Left ventricle myocardium inferior (tissue), 1 donor: ENCODE data around the gene FSIP2. TPM values are rescaled to one million over a fixed set of nuclear protein-coding genes. Genes with fewer than 3 reads are reported as not detected.
A peak's percentile ranks its signal among the peaks of the same experiment; 100 is the strongest.

Experiments used
- DNase-seq: peaks from one replicate; pipeline ENCODE4 v3.0.0-alpha.2; 2020
- H3K27ac ChIP-seq: fragments of 200-600 bp; replicated peaks from 2 replicates; pipeline ENCODE4 v1.8.0; 2021
- H3K27me3 ChIP-seq: fragments of 200-600 bp; 2 replicates; pipeline ENCODE4 v1.8.0; 2021; ENCODE audit warnings: low read depth
- H3K36me3 ChIP-seq: fragments of 200-600 bp; 2 replicates; pipeline ENCODE4 v1.8.0; 2021
- H3K4me1 ChIP-seq: fragments of 200-600 bp; 2 replicates; pipeline ENCODE4 v1.8.0; 2021
- H3K4me3 ChIP-seq: fragments of 200-600 bp; 2 replicates; pipeline ENCODE4 v1.8.0; 2021; ENCODE audit warnings: mild to moderate bottlenecking, moderate library complexity
- H3K9me3 ChIP-seq: fragments of 200-600 bp; replicated peaks from 2 replicates; pipeline ENCODE4 v1.8.0; 2021
- intact Hi-C: fragments of 100-400 bp; cut with micrococcal nuclease; formaldehyde crosslinking; loops from one replicate; pipeline ENCODE4 v1.11.0; 2022
- long read RNA-seq: library from polyadenylated mRNA; unstranded; transcript quantifications from one replicate; pipeline ENCODE4 v2.0.0, GENCODE V29; 2021
- total RNA-seq: library from RNA; stranded (reverse); fragmentation: NEBNext Ultra II Directional; extraction: Animal tissue kit (Norgen Biotek cat#: 25700); gene quantifications from one replicate; pipeline ENCODE4 v1.2.1, GENCODE V29; 2021
- TF ChIP-seq, protein P1 (sequence below): fragments of 200-600 bp; IDR thresholded peaks from 2 replicates; pipeline ENCODE4 v1.8.0; 2021; ENCODE audit warnings: antibody characterized with exemption, mild to moderate bottlenecking, borderline replicate concordance
- donor health status: DM: no; HTN: yes; CAD: no; lungs with severe emphysema.

The FSIP2 gene
- total RNA-seq: 0.05 TPM
- long read RNA-seq: 0 reads

DNA sequence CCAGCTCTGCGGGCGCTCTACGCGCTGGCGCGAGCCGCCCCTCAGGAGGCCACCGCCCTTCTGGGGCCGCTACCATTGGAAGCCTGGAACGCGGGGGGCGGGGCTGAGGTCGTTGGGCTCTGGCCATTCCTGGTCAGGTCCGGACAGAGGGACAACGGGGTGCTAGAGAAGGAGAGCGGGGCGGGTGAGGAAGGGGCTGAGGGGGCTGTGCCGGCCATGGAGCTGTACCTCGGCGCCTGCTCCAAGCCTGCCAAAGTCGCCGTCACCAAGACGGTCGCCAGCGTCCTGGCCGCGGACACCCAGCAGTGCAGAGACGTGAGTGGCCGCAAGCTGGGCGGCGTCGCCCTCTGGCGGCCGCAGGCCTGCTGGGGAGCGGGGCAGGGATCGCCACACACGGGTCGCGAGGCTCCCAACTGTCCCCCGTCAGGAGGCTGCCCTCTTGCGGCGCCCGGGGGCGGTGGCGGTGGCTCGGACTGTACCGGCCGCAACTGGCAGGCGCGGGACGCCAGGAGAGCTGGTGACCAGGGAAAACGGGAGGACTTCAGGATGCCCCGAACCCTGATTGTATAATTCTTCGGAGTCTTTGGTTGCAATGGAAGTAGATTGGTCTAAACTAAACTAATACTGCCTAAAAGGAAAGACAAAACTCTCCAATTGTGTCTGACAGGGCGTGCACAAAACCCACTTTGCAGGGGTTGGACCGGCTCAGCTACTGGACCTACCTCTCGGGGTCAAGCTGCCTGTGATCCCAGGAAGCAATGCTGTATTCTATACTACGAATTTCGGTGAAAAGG is at the start of gene FSIP2:
FSIP2 (plus strand) TSS at position 126 of the 794 bp plus-strand sequence; CDS start at position 217, 91 bp downstream.
- DNase-seq: peak; percentile 30
- Histone ChIP-seq H3K9me3 (no peaks in the 10 kb centered on the region), H3K27me3 (peaks cover 21% of the 10 kb centered on the region), H3K4me3 (peak within 1 kb of the TSS; percentile 61), H3K4me1 (peaks cover 4% of the 10 kb centered on the region), H3K36me3 (no peaks in the 10 kb centered on the region), H3K27ac (no peak within 1 kb of the TSS)
- TF ChIP-seq, protein P1, sequence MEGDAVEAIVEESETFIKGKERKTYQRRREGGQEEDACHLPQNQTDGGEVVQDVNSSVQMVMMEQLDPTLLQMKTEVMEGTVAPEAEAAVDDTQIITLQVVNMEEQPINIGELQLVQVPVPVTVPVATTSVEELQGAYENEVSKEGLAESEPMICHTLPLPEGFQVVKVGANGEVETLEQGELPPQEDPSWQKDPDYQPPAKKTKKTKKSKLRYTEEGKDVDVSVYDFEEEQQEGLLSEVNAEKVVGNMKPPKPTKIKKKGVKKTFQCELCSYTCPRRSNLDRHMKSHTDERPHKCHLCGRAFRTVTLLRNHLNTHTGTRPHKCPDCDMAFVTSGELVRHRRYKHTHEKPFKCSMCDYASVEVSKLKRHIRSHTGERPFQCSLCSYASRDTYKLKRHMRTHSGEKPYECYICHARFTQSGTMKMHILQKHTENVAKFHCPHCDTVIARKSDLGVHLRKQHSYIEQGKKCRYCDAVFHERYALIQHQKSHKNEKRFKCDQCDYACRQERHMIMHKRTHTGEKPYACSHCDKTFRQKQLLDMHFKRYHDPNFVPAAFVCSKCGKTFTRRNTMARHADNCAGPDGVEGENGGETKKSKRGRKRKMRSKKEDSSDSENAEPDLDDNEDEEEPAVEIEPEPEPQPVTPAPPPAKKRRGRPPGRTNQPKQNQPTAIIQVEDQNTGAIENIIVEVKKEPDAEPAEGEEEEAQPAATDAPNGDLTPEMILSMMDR: peak; percentile 65
- intact Hi-C loops: no loop called here

GRCh38 chr2:185689906-185690539 is 48.6 kb upstream of the FSIP2 start:
- Histone ChIP-seq H3K9me3 (no peaks in the 10 kb centered on the region), H3K36me3 (no peaks in the 10 kb centered on the region), H3K27ac (no peak overlapping the region), H3K4me3 (no peak overlapping the region), H3K4me1 (no peaks in the 10 kb centered on the region), H3K27me3 (no peaks in the 10 kb centered on the region)
- intact Hi-C loops: no loop called here
- TF ChIP-seq, protein P1: no peak
- no peak for DNase-seq

DNA sequence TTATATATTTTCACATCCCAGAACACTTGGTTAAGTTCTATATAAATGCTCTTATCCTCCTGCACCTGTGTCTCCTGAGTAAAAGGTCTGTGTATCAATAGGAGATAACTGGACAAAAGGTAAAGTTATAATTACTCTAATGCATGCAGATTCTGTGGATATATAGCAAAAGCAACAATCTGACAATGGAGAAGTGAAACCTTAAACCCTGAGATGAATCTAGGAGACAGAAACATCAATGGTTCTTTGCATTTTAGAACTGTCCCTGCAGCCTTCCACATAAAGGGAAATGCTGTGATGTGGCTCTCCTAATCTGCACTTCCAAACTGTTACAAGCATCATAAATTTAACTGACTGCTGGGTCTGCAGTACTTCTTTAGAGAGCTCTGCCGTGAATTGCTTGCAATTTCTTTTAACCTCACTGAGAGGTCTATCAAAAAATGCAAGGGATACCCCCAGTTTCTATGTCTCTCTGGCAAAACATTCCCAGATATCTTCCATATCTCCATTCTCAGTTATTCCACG is 42.8 kb upstream of the FSIP2 start:
- TF ChIP-seq, protein P1: no peak
- no peak for DNase-seq
- intact Hi-C loops: no loop called here
- no peaks in the 10 kb centered on the region for H3K36me3 ChIP-seq
- H3K4me1 ChIP-seq: no peaks in the 10 kb centered on the region
- no peaks in the 10 kb centered on the region for H3K27me3 ChIP-seq
- no peak overlapping the region for H3K4me3 ChIP-seq
- H3K9me3 ChIP-seq: no peaks in the 10 kb centered on the region
- no peak overlapping the region for H3K27ac ChIP-seq

DNA sequence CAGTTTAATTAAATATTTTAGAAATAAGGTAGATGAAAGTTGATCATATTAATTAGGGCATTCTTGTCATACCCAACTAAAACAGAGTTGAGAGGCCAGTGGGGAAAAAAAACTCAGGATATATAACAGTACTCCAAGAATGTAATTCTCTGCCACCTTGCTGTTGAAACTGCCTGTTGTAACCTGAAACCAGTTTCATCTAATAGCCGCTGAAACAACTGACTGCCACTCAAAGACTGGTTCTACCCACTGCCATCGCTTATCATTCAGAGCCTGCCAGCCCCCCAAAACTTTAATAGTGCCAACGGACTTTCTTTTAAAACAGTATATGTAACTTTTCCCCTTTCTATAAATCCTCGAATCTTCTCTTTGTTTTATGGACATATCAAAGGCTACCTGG is 37.7 kb upstream of the FSIP2 start:
- H3K4me1 ChIP-seq: no peaks in the 10 kb centered on the region
- H3K4me3 ChIP-seq: no peak overlapping the region
- no peak for DNase-seq
- no peaks in the 10 kb centered on the region for H3K9me3 ChIP-seq
- intact Hi-C loops: no loop called here
- TF ChIP-seq, protein P1: no peak
- H3K27ac ChIP-seq: no peak overlapping the region
- no peaks in the 10 kb centered on the region for H3K36me3 ChIP-seq
- H3K27me3 ChIP-seq: no peaks in the 10 kb centered on the region

DNA sequence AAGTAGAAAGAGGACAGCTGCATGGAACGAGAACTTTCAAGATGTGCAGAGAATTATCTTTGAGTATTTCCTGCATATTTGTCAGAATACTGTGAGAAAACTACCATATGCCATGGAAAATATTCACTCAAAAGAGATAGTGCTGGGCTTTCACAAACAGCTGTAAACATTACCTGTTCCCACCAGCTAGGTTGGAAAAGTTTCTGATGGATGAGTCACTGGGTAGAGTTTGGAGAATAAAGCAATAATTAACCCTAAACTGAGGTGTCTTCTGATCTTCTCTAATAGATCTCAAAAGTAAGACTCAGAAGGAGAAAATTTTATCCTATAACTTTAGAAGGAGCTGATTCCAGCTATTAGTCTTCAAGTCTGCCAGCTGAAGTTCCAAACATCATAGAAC is 3.9 kb upstream of the FSIP2 start:
- Histone ChIP-seq H3K27ac (no peak overlapping the region), H3K4me1 (peaks cover 4% of the 10 kb centered on the region), H3K4me3 (no peak overlapping the region), H3K9me3 (no peaks in the 10 kb centered on the region), H3K36me3 (no peaks in the 10 kb centered on the region), H3K27me3 (peaks cover 18% of the 10 kb centered on the region)
- DNase-seq: no peak
- TF ChIP-seq, protein P1: no peak
- intact Hi-C loops: no loop called here
